GM21529 (cell line): ENCODE data around the gene GORAB.

Experiments
- ATAC-seq: cut with Tn5 transposase; IDR thresholded peaks from one replicate; pipeline ENCODE4 v1.9.1; 2021; ENCODE audit not compliant: unreplicated experiment

GORAB gene

DNA sequence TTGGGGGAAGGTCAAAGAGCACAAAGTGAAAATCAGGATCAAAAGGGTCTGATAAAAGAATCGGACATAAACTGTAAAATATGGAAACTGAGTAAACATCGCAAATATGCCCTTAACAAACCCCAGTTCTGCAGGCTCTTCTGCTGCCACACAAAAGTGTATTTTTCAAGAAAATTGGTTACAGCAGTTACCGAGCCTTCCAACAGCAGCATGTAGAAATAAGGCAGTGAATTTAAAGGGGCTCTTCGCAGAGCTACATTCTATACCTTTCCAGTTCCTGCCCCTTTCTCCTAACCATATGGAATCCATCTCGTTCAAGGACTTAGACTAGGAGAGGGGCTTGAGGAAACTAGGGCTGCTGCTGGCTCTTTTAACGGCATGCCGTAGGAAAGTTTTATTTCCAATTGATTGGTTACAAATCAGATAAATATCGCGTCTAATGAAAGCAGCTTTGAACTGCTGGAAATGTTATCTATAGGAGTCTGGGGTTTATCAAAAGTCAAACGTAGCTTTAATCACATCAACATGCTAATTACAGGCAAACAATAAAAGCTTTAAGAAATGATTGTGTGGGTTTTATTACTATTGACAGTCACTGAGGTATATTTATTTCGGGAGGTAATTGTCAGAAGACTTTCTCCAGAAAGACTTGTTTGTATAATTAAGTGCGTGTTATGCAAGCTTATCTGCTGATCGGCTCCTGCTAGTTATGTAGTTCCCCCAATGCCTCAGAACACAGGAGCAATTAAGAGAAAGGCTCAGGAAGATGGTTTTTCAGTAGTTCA is 59.1 kb downstream of the GORAB start:
- no peak for ATAC-seq

DNA sequence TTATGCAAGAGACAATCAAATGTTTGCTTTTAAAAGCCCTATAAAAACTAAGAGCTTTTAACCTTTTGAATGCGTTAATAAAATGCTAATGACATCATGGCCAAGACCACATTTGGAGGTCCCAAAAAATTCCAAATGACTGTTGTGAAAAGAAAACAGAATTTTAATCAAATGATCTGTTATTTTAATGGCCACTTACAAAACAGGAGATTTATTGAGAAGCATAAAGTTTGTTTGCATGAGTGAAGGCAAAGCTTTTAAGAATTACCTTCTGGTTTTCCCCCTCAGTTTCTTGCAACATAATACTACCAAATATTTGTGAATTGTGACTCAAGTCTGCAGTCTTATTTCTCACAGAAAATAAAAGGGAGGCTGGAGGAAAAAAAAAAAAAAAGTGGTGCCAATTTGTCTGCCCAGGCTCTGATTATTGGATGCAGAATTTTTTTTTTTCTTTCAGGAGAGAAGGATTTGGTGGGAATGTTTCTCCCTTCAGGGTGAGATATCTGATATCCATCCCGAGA is 60.7 kb downstream of the GORAB start:
- no peak for ATAC-seq

DNA sequence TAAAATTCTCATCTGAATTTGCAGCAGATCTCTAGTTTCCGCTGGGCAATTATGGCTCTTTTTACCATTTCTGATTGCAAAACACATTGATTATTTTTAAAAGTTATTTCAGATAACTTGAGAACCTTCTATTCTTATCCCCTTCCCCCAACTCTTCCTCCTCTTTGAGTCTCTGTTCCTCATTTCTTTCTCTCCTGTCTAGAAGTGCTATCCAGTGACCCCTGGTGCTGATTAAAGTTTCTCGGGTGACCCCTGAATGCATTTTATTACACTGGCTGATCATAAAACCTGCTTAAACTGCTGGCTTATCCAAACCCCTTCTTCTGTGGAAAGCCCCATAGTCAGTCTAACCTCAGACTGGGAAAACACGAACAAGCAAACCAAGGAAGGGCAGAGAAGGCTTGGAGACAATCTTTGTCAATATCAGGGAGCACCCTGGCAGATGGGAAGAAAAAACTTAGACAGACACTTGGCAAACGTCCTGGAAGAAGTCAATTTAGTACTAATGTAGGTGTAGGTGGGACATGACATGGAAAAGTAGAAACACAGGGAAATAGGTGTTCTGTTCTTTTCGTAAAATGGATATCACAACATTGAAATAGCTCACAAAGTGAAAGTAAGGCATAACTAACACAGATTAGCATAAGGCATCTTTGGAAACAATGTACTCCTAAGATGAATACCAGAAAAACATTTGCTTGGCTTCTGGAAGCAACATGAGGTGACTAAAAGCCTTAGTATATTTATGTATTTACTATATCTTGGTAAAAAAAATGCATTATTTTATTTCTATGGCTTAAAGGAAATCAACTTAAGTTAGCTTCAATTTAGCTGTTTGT is 61.4 kb downstream of the GORAB start:
- no peak for ATAC-seq

DNA sequence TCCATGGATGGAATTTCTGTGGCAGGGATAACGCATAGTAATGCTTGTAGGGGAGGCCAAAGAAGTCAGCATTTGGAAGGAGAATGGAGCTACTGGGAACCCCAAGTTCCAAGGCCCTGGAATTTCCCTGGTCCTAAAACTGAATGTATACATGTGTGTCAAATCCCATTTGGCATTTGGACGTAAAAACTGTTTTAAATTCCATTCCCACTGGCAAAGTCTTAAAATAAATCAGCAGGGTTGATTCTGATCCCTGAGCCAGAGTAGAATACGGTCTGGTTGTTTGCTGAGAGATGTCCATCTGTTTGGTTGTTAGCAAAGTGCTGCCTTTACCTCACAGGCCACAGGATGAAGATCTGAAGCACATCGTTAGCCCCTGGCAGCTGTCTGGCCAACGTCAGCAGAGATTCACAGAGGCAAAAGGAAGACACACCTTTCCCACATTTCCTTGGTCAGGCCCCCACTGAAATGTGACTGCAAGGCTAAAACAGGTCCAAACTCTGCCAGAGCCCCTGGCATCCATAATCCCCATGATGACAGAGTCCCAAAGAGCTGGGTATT is 62.2 kb downstream of the GORAB start:
- ATAC-seq: no peak

DNA sequence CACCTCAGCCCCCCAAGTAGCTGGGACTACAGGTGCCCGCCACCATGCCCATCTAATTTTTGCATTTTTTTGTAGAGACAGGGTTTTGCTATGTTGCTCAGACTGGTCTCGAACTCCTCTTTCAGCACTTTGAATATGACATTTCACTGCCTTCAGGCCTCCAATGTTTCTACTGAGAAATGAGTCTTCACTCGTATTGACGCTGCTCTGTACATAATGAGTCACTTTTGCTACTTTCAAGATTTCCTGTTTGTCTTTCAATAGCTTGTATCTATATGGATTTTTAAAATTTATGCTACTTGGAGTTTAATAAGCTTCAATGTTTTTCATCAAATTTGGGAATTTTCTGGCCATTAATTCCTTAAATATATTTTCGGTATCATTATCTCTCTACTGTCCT is 64.7 kb downstream of the GORAB start:
- no peak for ATAC-seq

DNA sequence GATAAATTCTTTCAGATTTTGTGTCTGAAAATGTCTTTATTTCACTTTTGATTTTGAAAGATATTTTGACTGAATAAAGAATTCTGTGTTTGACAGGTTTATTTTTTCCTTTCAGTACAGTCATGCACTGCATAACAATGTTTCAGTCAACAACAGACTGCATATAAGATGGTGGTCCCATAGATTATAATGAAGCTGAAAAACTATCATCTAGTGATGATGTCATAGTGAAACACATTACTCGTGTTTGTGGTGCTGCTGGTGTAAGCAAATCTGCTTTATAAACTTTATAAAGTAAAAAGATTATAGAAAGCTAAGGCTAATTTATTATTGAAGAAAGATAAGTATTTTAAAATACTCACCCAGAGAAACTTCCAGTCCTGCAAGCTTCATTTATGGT is 66.7 kb downstream of the GORAB start:
- no peak for ATAC-seq

DNA sequence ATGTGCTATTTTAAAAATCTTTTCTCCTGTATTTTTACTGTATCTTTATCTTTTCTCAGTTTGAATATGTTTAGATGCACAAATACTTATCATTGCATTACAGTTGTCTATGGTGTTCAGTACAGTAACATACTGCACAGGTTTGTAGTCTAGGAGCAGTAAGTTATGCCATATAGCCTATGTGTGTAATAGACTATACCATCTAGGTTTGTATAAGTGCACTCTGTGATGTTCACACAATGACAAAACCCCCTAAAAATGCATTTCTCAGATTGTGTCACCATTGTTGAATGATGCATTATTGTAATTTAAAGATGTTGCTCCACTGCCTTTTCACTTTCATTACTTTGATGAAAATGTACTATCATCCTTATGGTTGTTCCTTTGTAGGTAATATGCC is 67.1 kb downstream of the GORAB start:
- no peak for ATAC-seq

DNA sequence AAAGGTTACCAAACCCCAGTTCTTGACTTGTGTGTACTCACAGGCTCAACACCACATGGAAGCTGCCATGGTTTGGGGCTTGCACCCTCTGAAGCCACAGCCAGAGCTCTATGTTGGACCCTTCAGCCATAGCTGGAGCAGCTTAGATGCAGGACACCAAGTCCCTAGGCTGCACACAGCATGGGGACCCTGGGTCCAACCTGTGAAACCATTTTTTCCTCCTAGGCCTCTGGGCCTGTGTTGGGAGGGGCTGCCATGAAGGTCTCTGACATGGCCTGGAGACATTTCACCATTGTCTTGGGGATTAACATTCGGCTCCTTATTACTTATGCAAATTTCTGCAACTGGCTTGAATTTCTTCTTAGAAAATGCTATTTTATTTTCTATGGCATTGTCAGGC is 69.9 kb downstream of the GORAB start:
- ATAC-seq: no peak
